Endothelial cell of umbilical vein (primary cell): ENCODE data around the gene ENG. TPM values are rescaled to one million over a fixed set of nuclear protein-coding genes. Genes with fewer than 3 reads are reported as not detected.

ENCODE experiments used
- BruUV-seq: library from RNA; stranded (reverse); fragments of 400-500 nt; replicated peaks from 2 replicates; lab custom pipeline; 2021; lab: Mats Ljungman, UMichigan
- CTCF ChIA-PET: fragments of 300-600, 350-600 bp; sonication (Branson Sonifier 250); formaldehyde crosslinking; loops from one replicate; lab custom pipeline; 2021; ENCODE audit warnings: antibody characterized with exemption, inconsistent platforms; lab: Charles Lee
- POLR2A ChIA-PET: fragments of 300-600, 350-600 bp; sonication (Branson Sonifier 250); formaldehyde crosslinking; loops from one replicate; lab custom pipeline; 2021; ENCODE audit warnings: antibody characterized with exemption, inconsistent platforms; lab: Charles Lee
- DNase-seq: peaks from one replicate; pipeline ENCODE4 v3.0.0-alpha.2; 2011; ENCODE audit warnings: low read depth, low spot score
- FAIRE-seq: peaks from 2 replicates; lab custom pipeline; 2011; peaks lifted over from hg19 to GRCh38; lab: Jason Lieb, UNC
- H2AFZ ChIP-seq: 2 replicates; pipeline ENCODE4 v1.6.0; 2012; ENCODE audit warnings: low read depth, low read length, control low read depth, inconsistent platforms
- H3K27ac ChIP-seq: 2 replicates; pipeline ENCODE4 v1.5.1; 2011; ENCODE audit warnings: low read depth, mild to moderate bottlenecking, control low read depth, low read length, moderate library complexity; ENCODE audit not compliant: insufficient read depth
- H3K27me3 ChIP-seq, 2 experiments: 2 replicates each; pipeline versions ENCODE4 v1.6.0 to v1.6.1; 2011; ENCODE audit warnings: low read length in 2 of 2, mixed read lengths in 1 of 2; ENCODE audit not compliant: control insufficient read depth in 2 of 2, insufficient read depth in 2 of 2
- H3K36me3 ChIP-seq, 2 experiments: 2 replicates in 1 of 2; 3 replicates in 1 of 2; pipeline ENCODE4 v1.5.1; 2011; ENCODE audit warnings: low read length in 2 of 2, mild to moderate bottlenecking in 1 of 2, moderate library complexity in 1 of 2; ENCODE audit not compliant: control insufficient read depth in 2 of 2, insufficient read depth in 2 of 2; ENCODE audit errors: extremely low read depth in 1 of 2
- H3K4me1 ChIP-seq: 3 replicates; pipeline ENCODE4 v1.5.1; 2011; ENCODE audit warnings: mild to moderate bottlenecking, low read length; ENCODE audit not compliant: control insufficient read depth, insufficient read depth; ENCODE audit errors: extremely low read depth
- H3K4me2 ChIP-seq: 2 replicates; pipeline ENCODE4 v1.6.1; 2011; ENCODE audit warnings: low read length, control low read depth, mixed read lengths; ENCODE audit not compliant: insufficient read depth
- H3K4me3 ChIP-seq, 3 experiments: fragments of 200-600 bp in 1 of 3; sonication (generic), shearing (Covaris generic) in 1 of 3; replicated peaks in 1 of 3; 2 replicates each; pipeline ENCODE4 v1.5.1; 2011 to 2016; ENCODE audit warnings: control low read depth in 3 of 3, low read length in 3 of 3, mild to moderate bottlenecking in 2 of 3, inconsistent platforms in 1 of 3, low read depth in 1 of 3, moderate library complexity in 1 of 3; ENCODE audit not compliant: insufficient read depth in 1 of 3
- H3K79me2 ChIP-seq: 2 replicates; pipeline ENCODE4 v1.6.0; 2012; ENCODE audit warnings: low read length, inconsistent platforms; ENCODE audit not compliant: control insufficient read depth, insufficient read depth
- H3K9ac ChIP-seq: replicated peaks from 2 replicates; pipeline ENCODE3; 2011; ENCODE audit warnings: low read length, control low read depth; ENCODE audit not compliant: insufficient read depth; ENCODE audit errors: extremely low read depth
- H3K9me1 ChIP-seq: replicated peaks from 3 replicates; pipeline ENCODE4 v1.6.0; 2011; ENCODE audit warnings: mild to moderate bottlenecking, low read length; ENCODE audit not compliant: control insufficient read depth, insufficient read depth; ENCODE audit errors: extremely low read depth
- H3K9me3 ChIP-seq: replicated peaks from 2 replicates; pipeline ENCODE4 v1.5.1; 2012; ENCODE audit warnings: low read length, inconsistent platforms; ENCODE audit not compliant: control insufficient read depth, insufficient read depth
- H4K20me1 ChIP-seq: replicated peaks from 2 replicates; pipeline ENCODE3; 2011; ENCODE audit warnings: mild to moderate bottlenecking, low read length; ENCODE audit not compliant: control insufficient read depth, insufficient read depth; ENCODE audit errors: extremely low read depth
- CTCF ChIP-seq, 2 donors: IDR thresholded peaks; 1 replicate in 1 of 2; 2 replicates in 1 of 2; pipeline ENCODE4 v1.5.1; 2011; ENCODE audit warnings: low read length in 2 of 2, mild to moderate bottlenecking in 2 of 2, moderate library complexity in 2 of 2, control low read depth in 1 of 2, inconsistent platforms in 1 of 2, low read depth in 1 of 2; ENCODE audit not compliant: insufficient read depth in 1 of 2; ENCODE audit errors: extremely low read depth in 1 of 2
- EZH2 ChIP-seq: IDR thresholded peaks from 2 replicates; pipeline ENCODE4 v1.6.1; 2012; ENCODE audit warnings: borderline replicate concordance, low read depth, mild to moderate bottlenecking, moderate library complexity, low read length, inconsistent platforms; ENCODE audit not compliant: severe bottlenecking
- FOS ChIP-seq: IDR thresholded peaks from 2 replicates; pipeline ENCODE4 v1.6.1; 2011; ENCODE audit warnings: mild to moderate bottlenecking, low read length, moderate library complexity, borderline replicate concordance; ENCODE audit not compliant: insufficient read depth
- GATA2 ChIP-seq: IDR thresholded peaks from 2 replicates; pipeline ENCODE4 v1.7.0; 2011; ENCODE audit warnings: low read depth, mild to moderate bottlenecking, moderate library complexity, mixed read lengths, low read length; ENCODE audit not compliant: insufficient read length, insufficient read depth
- JUN ChIP-seq: IDR thresholded peaks from 2 replicates; pipeline ENCODE4 v1.6.1; 2011; ENCODE audit warnings: borderline replicate concordance, low read depth; ENCODE audit not compliant: insufficient read length, insufficient read depth
- MAX ChIP-seq: IDR thresholded peaks from 2 replicates; pipeline ENCODE4 v1.6.1; 2011; ENCODE audit not compliant: insufficient read depth, insufficient read length
- MYC ChIP-seq: IDR thresholded peaks from one replicate; pipeline ENCODE4 v1.6.1; 2011; ENCODE audit warnings: mild to moderate bottlenecking, low read depth, low read length
- POLR2A ChIP-seq: IDR thresholded peaks from 2 replicates; pipeline ENCODE4 v1.6.1; 2012; ENCODE audit warnings: low read depth, mild to moderate bottlenecking, control low read depth, low read length
- POLR2AphosphoS5 ChIP-seq: IDR thresholded peaks from 2 replicates; pipeline ENCODE4 v1.6.1; 2012; ENCODE audit warnings: low read depth, mild to moderate bottlenecking, control low read depth, low read length, moderate library complexity; ENCODE audit not compliant: insufficient read depth
- dilution Hi-C: fragments of 300-500 bp; cut with MboI; formaldehyde crosslinking; loops from one replicate; pipeline ENCODE4 v1.15.0; 2019; ENCODE audit warnings: low sequenced_read_pairs; ENCODE audit not compliant: extremely low pct_ligation_motif_present
- intact Hi-C: fragments of 100-400 bp; cut with micrococcal nuclease; formaldehyde crosslinking; loops from one replicate; pipeline ENCODE4 v1.10.0; 2022
- polyA plus RNA-seq, 4 experiments: library from polyadenylated mRNA; depleted of rRNA in 3 of 4; stranded (reverse) in 3 of 4; unstranded in 1 of 4; fragments of >200 nt; gene quantifications; 2 replicates each; pipeline versions ENCODE4 v1.2.1 to v1.2.3, GENCODE V29; 2011 to 2012; ENCODE audit warnings: missing spikeins in 1 of 4
- total RNA-seq: library from RNA; stranded (reverse); gene quantifications from 2 replicates; pipeline ENCODE4 v1.2.3, GENCODE V29; 2021

ENG gene
- total and polyA plus RNA-seq, 2 donors (not counting 3 experiments of a cell fraction or from before 2014, with no cell fraction given): 338 to 728 TPM

GRCh38 chr9:127773981-127774380 is 80.5 kb downstream of the ENG start:
- no TSS peak for BruUV-seq
- Histone ChIP-seq H3K9ac (no peak overlapping the region), H2AFZ (no peak overlapping the region), H3K27me3 (no peaks in the 10 kb centered on the region), H3K9me1 (no peaks in the 10 kb centered on the region), H3K27ac (no peak overlapping the region), H3K9me3 (no peaks in the 10 kb centered on the region), H3K36me3 (no peaks in the 10 kb centered on the region), H3K4me3 (no peak overlapping the region), H3K4me1 (peaks cover 13% of the 10 kb centered on the region), H3K4me2 (no peak overlapping the region), H4K20me1 (no peaks in the 10 kb centered on the region), H3K79me2 (peaks cover 16% of the 10 kb centered on the region)
- ChIA-PET POLR2A (no interaction called here), CTCF (interaction anchor here (1.3 kb wide), 1 partner anchor 10 kb away, joined by 3 read pairs; no protein-coding TSS in a partner anchor)
- FAIRE-seq (no peak), DNase-seq (no peak)
- dilution Hi-C loops: no loop called here
- TF ChIP-seq POLR2A: no peak
- TF ChIP-seq EZH2: no peak
- TF ChIP-seq MYC: no peak
- TF ChIP-seq CTCF (IDR thresholded peaks at IDR 0.05; ENCODE audit: extremely low read depth in 1 of 2, insufficient read depth in 1 of 2, low read depth in 1 of 2, low read length in 2 of 2): no peak
- no peak for TF ChIP-seq JUN
- intact Hi-C loops: no loop called here

GRCh38 chr9:127773272-127773671 is 81.2 kb downstream of the ENG start:
- H3K27ac ChIP-seq: no peak overlapping the region
- no peaks in the 10 kb centered on the region for H3K9me1 ChIP-seq
- no peaks in the 10 kb centered on the region for H3K9me3 ChIP-seq
- DNase-seq (no peak), FAIRE-seq (no peak)
- H3K79me2 ChIP-seq: peaks cover 23% of the 10 kb centered on the region
- H3K36me3 ChIP-seq: no peaks in the 10 kb centered on the region
- TF ChIP-seq EZH2 (no peak), MAX (no peak), GATA2 (no peak), CTCF (IDR thresholded peaks at IDR 0.05; ENCODE audit: extremely low read depth in 1 of 2, insufficient read depth in 1 of 2, low read depth in 1 of 2, low read length in 2 of 2) (no peak), JUN (no peak), POLR2AphosphoS5 (no peak), POLR2A (no peak), FOS (no peak), MYC (no peak)
- no peak overlapping the region for H3K4me2 ChIP-seq
- peaks cover 19% of the 10 kb centered on the region for H3K4me1 ChIP-seq
- no peak overlapping the region for H3K9ac ChIP-seq
- CTCF ChIA-PET: interaction anchor here (0.9 to 1.3 kb wide), 3 partner anchors 10 to 97 kb away, joined by 3 read pairs; no protein-coding TSS in a partner anchor
- no peaks in the 10 kb centered on the region for H3K27me3 ChIP-seq
- no peak overlapping the region for H3K4me3 ChIP-seq
- intact Hi-C loops (no loop called here), dilution Hi-C loops (no loop called here)
- no peak overlapping the region for H2AFZ ChIP-seq
- no peaks in the 10 kb centered on the region for H4K20me1 ChIP-seq
- POLR2A ChIA-PET: no interaction called here
- BruUV-seq: no TSS peak
